CD14-positive monocyte (primary cell): ENCODE data around the gene ELFN1. TPM values are rescaled to one million over a fixed set of nuclear protein-coding genes. Genes with fewer than 3 reads are reported as not detected.

Source experiments
- DNase-seq, 3 donors: peaks; one replicate each; pipeline ENCODE4 v3.0.0-alpha.2; 2011 to 2022
- H2AFZ ChIP-seq: 2 replicates; pipeline ENCODE4 v1.6.0; 2012; ENCODE audit warnings: mild to moderate bottlenecking, low read depth, low read length, inconsistent platforms; ENCODE audit not compliant: insufficient read depth, poor library complexity, severe bottlenecking
- H3K27ac ChIP-seq, 2 donors: 1 replicate in 1 of 2; 2 replicates in 1 of 2; pipeline ENCODE4 v1.5.1; 2012 to 2013; ENCODE audit warnings: low read length in 2 of 2, control low read depth in 1 of 2, inconsistent platforms in 1 of 2, low read depth in 1 of 2, mild to moderate bottlenecking in 1 of 2
- H3K27me3 ChIP-seq, 2 donors: one replicate each; pipeline versions ENCODE4 v1.6.0 to v1.6.1; 2011 to 2013; ENCODE audit warnings: low read length in 2 of 2; ENCODE audit not compliant: control insufficient read depth in 2 of 2, insufficient read depth in 2 of 2
- H3K36me3 ChIP-seq, 2 donors: replicated peaks in 1 of 2; 1 replicate in 1 of 2; 2 replicates in 1 of 2; pipeline versions ENCODE4 v1.5.1 to v1.6.1; 2012 to 2013; ENCODE audit warnings: low read length in 2 of 2, control low read depth in 1 of 2, inconsistent platforms in 1 of 2, mild to moderate bottlenecking in 1 of 2; ENCODE audit not compliant: insufficient read depth in 2 of 2, control insufficient read depth in 1 of 2
- H3K4me1 ChIP-seq, 2 donors: 1 replicate in 1 of 2; 2 replicates in 1 of 2; pipeline versions ENCODE4 v1.5.1 to v1.6.1; 2012 to 2013; ENCODE audit warnings: low read length in 2 of 2, control low read depth in 1 of 2, inconsistent platforms in 1 of 2, mild to moderate bottlenecking in 1 of 2, moderate library complexity in 1 of 2; ENCODE audit not compliant: insufficient read depth in 2 of 2, control insufficient read depth in 1 of 2
- H3K4me2 ChIP-seq: replicated peaks from 2 replicates; pipeline ENCODE3; 2012; ENCODE audit warnings: low read length, moderate library complexity, mild to moderate bottlenecking; ENCODE audit not compliant: poor library complexity, severe bottlenecking; ENCODE audit errors: extremely low read depth
- H3K4me3 ChIP-seq, 3 experiments: fragments of 200-600 bp in 1 of 3; sonication (generic) in 1 of 3; replicated peaks in 1 of 3; 1 replicate in 2 of 3; 2 replicates in 1 of 3; pipeline ENCODE4 v1.5.1; 2011 to 2013; ENCODE audit warnings: low read length in 3 of 3, mild to moderate bottlenecking in 3 of 3, control low read depth in 2 of 3, low read depth in 2 of 3, inconsistent platforms in 1 of 3, moderate library complexity in 1 of 3
- H3K79me2 ChIP-seq: 2 replicates; pipeline ENCODE4 v1.6.0; 2012; ENCODE audit warnings: mild to moderate bottlenecking, control low read depth, inconsistent platforms, low read length, moderate library complexity; ENCODE audit not compliant: insufficient read depth
- H3K9ac ChIP-seq: 2 replicates; pipeline ENCODE4 v1.6.0; 2017; ENCODE audit warnings: low read length, mild to moderate bottlenecking; ENCODE audit not compliant: insufficient read depth, poor library complexity, severe bottlenecking
- H3K9me3 ChIP-seq, 2 donors: replicated peaks in 1 of 2; 1 replicate in 1 of 2; 2 replicates in 1 of 2; pipeline versions ENCODE4 v1.5.1 to v1.6.1; 2012 to 2013; ENCODE audit warnings: low read length in 2 of 2, control low read depth in 1 of 2; ENCODE audit not compliant: control insufficient read depth in 1 of 2, insufficient read depth in 1 of 2
- H4K20me1 ChIP-seq: 2 replicates; pipeline ENCODE4 v1.6.0; 2012; ENCODE audit warnings: mild to moderate bottlenecking, low read length, control low read depth, moderate library complexity; ENCODE audit not compliant: insufficient read depth
- H3K27ac Mint-ChIP-seq, 7 donors: one replicate each; pipeline ENCODE4 v1.8.0; 2020; ENCODE audit warnings: mild to moderate bottlenecking in 7 of 7, mixed read lengths in 7 of 7, moderate library complexity in 6 of 7, inconsistent platforms in 2 of 7
- H3K27me3 Mint-ChIP-seq, 3 donors: one replicate each; pipeline ENCODE4 v1.8.0; 2021 to 2022; ENCODE audit warnings: low read depth in 3 of 3, mild to moderate bottlenecking in 3 of 3, mixed read lengths in 3 of 3, moderate library complexity in 3 of 3, inconsistent platforms in 1 of 3
- H3K36me3 Mint-ChIP-seq, 2 donors: one replicate each; pipeline ENCODE4 v1.8.0; 2020; ENCODE audit warnings: mixed read lengths in 2 of 2, inconsistent platforms in 1 of 2, mild to moderate bottlenecking in 1 of 2
- H3K4me1 Mint-ChIP-seq: one replicate; pipeline ENCODE4 v1.8.0; 2020; ENCODE audit warnings: mild to moderate bottlenecking, mixed read lengths
- H3K4me3 Mint-ChIP-seq, 2 donors: one replicate each; pipeline ENCODE4 v1.8.0; 2020; ENCODE audit warnings: mild to moderate bottlenecking in 2 of 2, mixed read lengths in 2 of 2, moderate library complexity in 1 of 2
- H3K9me3 Mint-ChIP-seq, 7 donors: one replicate each; pipeline ENCODE4 v1.8.0; 2020 to 2022; ENCODE audit warnings: mixed read lengths in 7 of 7, mild to moderate bottlenecking in 6 of 7, moderate library complexity in 6 of 7, inconsistent platforms in 2 of 7
- WGBS: methylation state at CpG from one replicate; pipeline ENCODE4 v1.1.5; 2013; ENCODE audit warnings: missing lambda C conversion rate; ENCODE audit not compliant: insufficient coverage; 5-methylcytosine and 5-hydroxymethylcytosine counted together
- intact Hi-C, 2 donors: fragments of 100-400 bp; cut with micrococcal nuclease; formaldehyde crosslinking; loops; one replicate each; pipeline versions ENCODE4 v1.15.0 to v1.15.1; 2023
- polyA minus RNA-seq: library from RNA; depleted of rRNA, polyadenylated mRNA; stranded (reverse); fragments of >200 nt; gene quantifications from 2 replicates; pipeline ENCODE4 v1.2.3, GENCODE V29; 2012
- polyA plus RNA-seq, 3 donors: library from polyadenylated mRNA; depleted of rRNA in 1 of 3; unstranded in 2 of 3; stranded (reverse) in 1 of 3; fragments of 300-500 nt in 2 of 3; fragments of >200 nt in 1 of 3; fragmentation: Illumina TruSeq in 2 of 3; gene quantifications; 1 replicate in 2 of 3; 2 replicates in 1 of 3; pipeline ENCODE4 v1.2.3, GENCODE V29; 2012 to 2021
- total RNA-seq, 12 experiments: library from RNA in 1 of 12; stranded (reverse) in 1 of 12; fragments of 120-200 nt in 1 of 12; gene quantifications; one replicate each; pipeline ENCODE4 v1.2.4 and lab custom pipeline; 2013 to 2026; ENCODE audit warnings: mixed read lengths in 6 of 12, inconsistent platforms in 1 of 12
- TF ChIP-seq, protein P1 (sequence below): fragments of 200-600 bp; IDR thresholded peaks from one replicate; pipeline ENCODE4 v1.8.0; 2022; ENCODE audit warnings: antibody characterized with exemption, mild to moderate bottlenecking

ELFN1 gene
- not detected for total RNA-seq (2013)
- not detected for polyA plus RNA-seq
- polyA minus RNA-seq, result 0.08 TPM in 1 of 2 replicates, not detected in the other
- total RNA-seq (lab: John Stamatoyannopoulos, UW), result 0 to 2.2 (median 0.08) reads per million in 11 experiments

DNA sequence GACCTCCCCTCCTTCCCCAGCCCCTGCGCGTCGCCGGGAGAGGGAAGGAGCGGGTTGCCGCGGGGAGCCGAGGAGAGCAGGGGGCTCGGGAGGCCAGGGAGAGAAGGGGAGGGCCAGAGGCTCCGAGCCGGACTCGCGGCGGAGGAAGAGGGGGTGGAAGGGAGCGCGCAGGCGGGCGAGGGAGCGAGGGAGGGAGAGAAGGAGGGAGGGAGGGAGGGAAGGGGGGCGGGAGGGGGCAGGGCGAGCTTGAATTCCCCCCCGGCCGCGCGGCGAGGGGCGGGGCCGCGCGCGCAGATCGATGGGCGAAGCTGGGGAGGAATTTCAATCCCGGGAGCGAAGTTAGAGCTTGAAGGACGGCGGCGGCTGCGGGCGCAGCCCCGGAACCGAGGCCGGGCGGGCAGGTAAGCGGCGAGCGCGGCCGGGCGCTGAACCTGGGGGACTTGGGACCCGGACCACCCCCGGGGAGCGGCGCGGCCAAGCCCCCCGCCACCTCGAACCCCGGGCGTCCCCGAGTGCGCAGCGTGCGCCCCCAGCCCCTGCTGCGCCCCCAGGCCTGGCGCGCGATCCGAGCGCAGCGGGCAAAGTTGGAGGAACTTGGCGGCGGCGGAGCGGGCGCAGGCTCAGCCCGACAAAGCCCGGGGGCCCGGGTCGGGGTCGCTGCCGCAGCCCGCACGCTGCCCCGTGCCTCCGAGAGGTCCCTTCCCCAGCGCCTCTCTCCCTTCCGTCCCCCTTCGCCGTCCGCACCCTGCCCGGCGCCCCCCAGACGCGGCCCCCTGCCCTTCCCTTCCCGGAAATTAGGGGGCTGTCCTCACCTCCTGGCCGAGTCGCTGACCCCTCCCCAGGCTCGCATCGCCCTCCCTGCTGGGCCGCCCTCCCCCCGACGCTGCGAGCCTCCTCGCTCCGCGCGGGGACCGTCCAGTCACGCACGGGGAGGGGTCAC is at the start of gene ELFN1:
Gene ELFN1, plus strand, starts transcription at position 324 of the 940 bp plus-strand sequence. CDS start 74,320 bp downstream, outside the sequence.
- TF ChIP-seq, protein P1, sequence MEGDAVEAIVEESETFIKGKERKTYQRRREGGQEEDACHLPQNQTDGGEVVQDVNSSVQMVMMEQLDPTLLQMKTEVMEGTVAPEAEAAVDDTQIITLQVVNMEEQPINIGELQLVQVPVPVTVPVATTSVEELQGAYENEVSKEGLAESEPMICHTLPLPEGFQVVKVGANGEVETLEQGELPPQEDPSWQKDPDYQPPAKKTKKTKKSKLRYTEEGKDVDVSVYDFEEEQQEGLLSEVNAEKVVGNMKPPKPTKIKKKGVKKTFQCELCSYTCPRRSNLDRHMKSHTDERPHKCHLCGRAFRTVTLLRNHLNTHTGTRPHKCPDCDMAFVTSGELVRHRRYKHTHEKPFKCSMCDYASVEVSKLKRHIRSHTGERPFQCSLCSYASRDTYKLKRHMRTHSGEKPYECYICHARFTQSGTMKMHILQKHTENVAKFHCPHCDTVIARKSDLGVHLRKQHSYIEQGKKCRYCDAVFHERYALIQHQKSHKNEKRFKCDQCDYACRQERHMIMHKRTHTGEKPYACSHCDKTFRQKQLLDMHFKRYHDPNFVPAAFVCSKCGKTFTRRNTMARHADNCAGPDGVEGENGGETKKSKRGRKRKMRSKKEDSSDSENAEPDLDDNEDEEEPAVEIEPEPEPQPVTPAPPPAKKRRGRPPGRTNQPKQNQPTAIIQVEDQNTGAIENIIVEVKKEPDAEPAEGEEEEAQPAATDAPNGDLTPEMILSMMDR, result no peak
- H3K27ac Mint-ChIP-seq, result no peak within 1 kb of the TSS
- peaks cover 36 to 75% (median 55%) of the 10 kb centered on the region in 3 donors for H3K27me3 Mint-ChIP-seq
- H3K4me1 ChIP-seq, result peaks cover 10 to 19% of the 10 kb centered on the region in 2 donors
- H3K79me2 ChIP-seq, result no peaks in the 10 kb centered on the region
- no peak within 1 kb of the TSS for H3K4me3 ChIP-seq
- under 1% methylated on average over 77 of the region's 110 CpGs for WGBS
- peaks cover 19 to 57% of the 10 kb centered on the region in 2 donors for H3K27me3 ChIP-seq
- H3K4me1 Mint-ChIP-seq, result peaks cover 7% of the 10 kb centered on the region
- no peak within 1 kb of the TSS for H3K9ac ChIP-seq
- H2AFZ ChIP-seq, result no peak within 1 kb of the TSS
- no peak within 1 kb of the TSS for H3K4me2 ChIP-seq
- no peak within 1 kb of the TSS for H3K27ac ChIP-seq
- no peak for DNase-seq
- intact Hi-C loops, result loop anchor here in 1 of 2 donors (10.0 kb wide), 1 partner anchor 675 kb away; no protein-coding TSS in a partner anchor
- H3K9me3 Mint-ChIP-seq, result peaks cover 0 to 10% (median 3%) of the 10 kb centered on the region in 7 donors
- H4K20me1 ChIP-seq, result no peaks in the 10 kb centered on the region
- H3K9me3 ChIP-seq, result peaks cover 0 to 12% of the 10 kb centered on the region in 2 donors
- H3K4me3 Mint-ChIP-seq, result peak within 1 kb of the TSS in 1 of 2 donors; percentile 84
- no peaks in the 10 kb centered on the region for H3K36me3 ChIP-seq
- H3K36me3 Mint-ChIP-seq, result no peaks in the 10 kb centered on the region

DNA sequence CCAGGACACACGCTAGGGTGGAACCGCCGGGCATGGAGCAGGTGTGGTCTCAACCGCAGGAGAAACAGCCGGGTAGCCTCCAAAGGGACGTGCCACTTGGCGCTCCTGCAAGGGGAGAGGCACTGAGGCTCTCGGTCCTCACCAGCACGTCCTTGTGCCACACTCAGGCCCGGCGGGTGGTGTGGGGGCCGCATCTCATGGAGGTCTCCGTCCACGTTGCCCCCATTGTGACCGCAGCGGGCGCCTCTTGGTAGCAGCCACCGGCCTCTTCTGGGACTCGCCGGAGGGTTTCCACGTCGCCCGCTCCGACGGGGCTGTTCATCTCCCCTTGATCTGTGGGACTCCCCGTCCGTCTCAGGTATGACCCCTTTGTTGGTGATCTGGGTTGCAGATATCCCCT is 49.2 kb upstream of the ELFN1 start:
- Histone ChIP-seq H3K4me3 (no peak overlapping the region), H3K4me1 (no peaks in the 10 kb centered on the region), H2AFZ (no peak overlapping the region), H3K27me3 (no peaks in the 10 kb centered on the region), H3K9me3 (no peaks in the 10 kb centered on the region), H3K36me3 (no peaks in the 10 kb centered on the region), H3K9ac (no peak overlapping the region), H3K4me2 (no peak overlapping the region), H3K27ac (no peak overlapping the region), H3K79me2 (no peaks in the 10 kb centered on the region), H4K20me1 (no peaks in the 10 kb centered on the region)
- H3K36me3 Mint-ChIP-seq, result no peaks in the 10 kb centered on the region
- 94% methylated on average over 27 of the region's 27 CpGs for WGBS
- peaks cover 0 to 6% (median 2%) of the 10 kb centered on the region in 7 donors for H3K9me3 Mint-ChIP-seq
- TF ChIP-seq, protein P1, result no peak
- H3K27me3 Mint-ChIP-seq, result peaks cover 2 to 3% (median 3%) of the 10 kb centered on the region in 3 donors
- no peaks in the 10 kb centered on the region for H3K4me1 Mint-ChIP-seq
- no peak overlapping the region for H3K27ac Mint-ChIP-seq
- no peak for DNase-seq
- no peak overlapping the region for H3K4me3 Mint-ChIP-seq
- intact Hi-C loops, result no loop called here
